B cell (primary cell): ENCODE data around the gene ARHGAP27. TPM values are rescaled to one million over a fixed set of nuclear protein-coding genes. Genes with fewer than 3 reads are reported as not detected.

Source experiments
- ATAC-seq: fragments of 200-7000 bp; cut with Tn5 transposase; one replicate; pipeline ENCODE4 v1.10.0; 2021; ENCODE audit warnings: low read depth, mild to moderate bottlenecking, moderate number of reproducible peaks, moderate library complexity
- CTCF ChIA-PET: fragments of 350-600 bp; sonication (Branson Sonifier 250); formaldehyde crosslinking; loops from one replicate; lab custom pipeline; 2021; ENCODE audit warnings: antibody characterized with exemption, inconsistent platforms; lab: Charles Lee
- POLR2A ChIA-PET: fragments of 350-600 bp; sonication (Branson Sonifier 250); formaldehyde crosslinking; loops from one replicate; lab custom pipeline; 2021; ENCODE audit warnings: antibody characterized with exemption; lab: Charles Lee
- DNase-seq: peaks from one replicate; pipeline ENCODE4 v3.0.0; 2013
- H2AFZ ChIP-seq: 2 replicates; pipeline ENCODE4 v1.6.1; 2012; ENCODE audit warnings: mild to moderate bottlenecking, low read depth, low read length; ENCODE audit not compliant: insufficient read depth, poor library complexity, severe bottlenecking
- H3K27ac ChIP-seq, 2 donors: 1 replicate in 1 of 2; 2 replicates in 1 of 2; pipeline ENCODE4 v1.5.1; 2012 to 2013; ENCODE audit warnings: low read length in 2 of 2, mild to moderate bottlenecking in 2 of 2, moderate library complexity in 1 of 2
- H3K27me3 ChIP-seq, 4 experiments: fragments of 200-600 bp in 1 of 4; sonication (generic) in 1 of 4; replicated peaks in 1 of 4; 1 replicate in 2 of 4; 2 replicates in 2 of 4; pipeline versions ENCODE4 v1.6.1 to v1.7.0; 2013 to 2016; ENCODE audit warnings: low read length in 3 of 4, mild to moderate bottlenecking in 2 of 4, mixed read lengths in 1 of 4, moderate library complexity in 1 of 4; ENCODE audit not compliant: insufficient read depth in 4 of 4, control insufficient read depth in 3 of 4; ENCODE audit errors: control extremely low read depth in 1 of 4
- H3K36me3 ChIP-seq, 2 experiments: replicated peaks in 1 of 2; 1 replicate in 1 of 2; 2 replicates in 1 of 2; pipeline versions ENCODE4 v1.6.1 to v1.7.1; 2013; ENCODE audit warnings: low read length in 1 of 2; ENCODE audit not compliant: insufficient read depth in 2 of 2, control insufficient read depth in 1 of 2; ENCODE audit errors: control extremely low read depth in 1 of 2, extremely low read depth in 1 of 2
- H3K4me1 ChIP-seq, 2 donors: fragments of 200-600 bp in 1 of 2; sonication (generic) in 1 of 2; 1 replicate in 1 of 2; 2 replicates in 1 of 2; pipeline versions ENCODE4 v1.5.1 to v1.6.1; 2013 to 2017; ENCODE audit warnings: low read length in 2 of 2; ENCODE audit not compliant: control insufficient read depth in 2 of 2, insufficient read depth in 2 of 2
- H3K4me2 ChIP-seq: replicated peaks from 2 replicates; pipeline ENCODE3; 2012; ENCODE audit warnings: mild to moderate bottlenecking, low read depth, low read length; ENCODE audit not compliant: poor library complexity, severe bottlenecking
- H3K4me3 ChIP-seq, 5 experiments: fragments of 200-600 bp in 1 of 5; sonication (generic) in 1 of 5; 1 replicate in 3 of 5; 2 replicates in 2 of 5; pipeline versions ENCODE4 v1.5.1 to v1.7.0; 2011 to 2016; ENCODE audit warnings: low read length in 4 of 5, mild to moderate bottlenecking in 4 of 5, low read depth in 2 of 5, control low read depth in 1 of 5, moderate library complexity in 1 of 5; ENCODE audit not compliant: insufficient read depth in 1 of 5; ENCODE audit errors: control extremely low read depth in 1 of 5, extremely low read depth in 1 of 5
- H3K79me2 ChIP-seq: fragments of 200-600 bp; sonication (generic); one replicate; pipeline ENCODE4 v1.6.0; 2016; ENCODE audit warnings: low read length; ENCODE audit not compliant: control insufficient read depth, insufficient read depth
- H3K9ac ChIP-seq: fragments of 200-600 bp; sonication (generic); 2 replicates; pipeline ENCODE4 v1.6.1; 2017; ENCODE audit warnings: mild to moderate bottlenecking, low read length, moderate library complexity
- H3K9me3 ChIP-seq, 3 donors: one replicate each; pipeline versions ENCODE4 v1.6.1 to v1.7.1; 2013; ENCODE audit warnings: low read length in 2 of 3; ENCODE audit not compliant: control insufficient read depth in 2 of 3, insufficient read depth in 1 of 3; ENCODE audit errors: control extremely low read depth in 1 of 3
- H4K20me1 ChIP-seq: 2 replicates; pipeline ENCODE4 v1.6.0; 2012; ENCODE audit warnings: mild to moderate bottlenecking, low read length; ENCODE audit not compliant: insufficient read depth, control insufficient read depth, poor library complexity, severe bottlenecking
- H3K27ac Mint-ChIP-seq: one replicate; pipeline ENCODE4 v1.8.0; 2021; ENCODE audit warnings: mixed read lengths
- H3K27me3 Mint-ChIP-seq: one replicate; pipeline ENCODE4 v1.8.0; 2021; ENCODE audit warnings: mixed read lengths
- H3K4me1 Mint-ChIP-seq: one replicate; pipeline ENCODE4 v1.8.0; 2021; ENCODE audit warnings: mixed read lengths
- H3K4me3 Mint-ChIP-seq: one replicate; pipeline ENCODE4 v1.8.0; 2021; ENCODE audit warnings: mixed read lengths
- H3K9me3 Mint-ChIP-seq: one replicate; pipeline ENCODE4 v1.8.0; 2022; ENCODE audit warnings: mixed read lengths; ENCODE audit not compliant: insufficient read depth
- CTCF ChIP-seq: fragments of 200-600 bp; IDR thresholded peaks from one replicate; pipeline ENCODE4 v1.8.0; 2022; ENCODE audit warnings: antibody characterized with exemption, mild to moderate bottlenecking
- EZH2 ChIP-seq: IDR thresholded peaks from 2 replicates; pipeline ENCODE4 v1.6.1; 2012; ENCODE audit warnings: borderline replicate concordance, low read depth, mild to moderate bottlenecking, moderate library complexity, low read length; ENCODE audit not compliant: insufficient read depth, poor library complexity, severe bottlenecking
- WGBS: methylation state at CpG from one replicate; pipeline ENCODE4 v1.1.5; 2013; ENCODE audit warnings: missing lambda C conversion rate; ENCODE audit not compliant: insufficient coverage; 5-methylcytosine and 5-hydroxymethylcytosine counted together
- intact Hi-C: fragments of 100-400 bp; cut with micrococcal nuclease; formaldehyde crosslinking; loops from one replicate; pipeline ENCODE4 v1.10.0; 2022
- polyA plus RNA-seq: library from polyadenylated mRNA; depleted of rRNA; stranded (reverse); fragments of >200 nt; gene quantifications from 2 replicates; pipeline ENCODE4 v1.2.3, GENCODE V29; 2012
- total RNA-seq, 2 donors: library from RNA; stranded (reverse); fragments of 120-200 nt in 1 of 2; gene quantifications; 1 replicate in 1 of 2; 2 replicates in 1 of 2; pipeline versions ENCODE4 v1.2.3 to v1.2.4, GENCODE V29; 2013 to 2022

ARHGAP27 gene
- total and polyA plus RNA-seq, 2 donors (not counting 1 experiment from before 2014, with no cell fraction given) = 159 to 227 TPM

- CTCF ChIA-PET = no interaction called here
- Histone ChIP-seq H4K20me1 (no peaks in the 10 kb centered on the region), H3K4me3 (no peak overlapping the region), H3K9me3 (no peaks in the 10 kb centered on the region), H3K27me3 (no peaks in the 10 kb centered on the region), H3K36me3 (peaks cover 2 to 15% of the 10 kb centered on the region in 2 experiments), H3K9ac (no peak overlapping the region), H2AFZ (no peak overlapping the region), H3K27ac (no peak overlapping the region), H3K4me1 (peaks cover 11 to 23% of the 10 kb centered on the region in 2 donors), H3K79me2 (no peaks in the 10 kb centered on the region), H3K4me2 (no peak overlapping the region)
- H3K27me3 Mint-ChIP-seq = no peaks in the 10 kb centered on the region
- H3K4me3 Mint-ChIP-seq = no peak overlapping the region
- no peak for ATAC-seq
- intact Hi-C loops = no loop called here
- POLR2A ChIA-PET = no interaction called here
- H3K9me3 Mint-ChIP-seq = no peaks in the 10 kb centered on the region
- H3K27ac Mint-ChIP-seq = no peak overlapping the region
- peaks cover 18% of the 10 kb centered on the region for H3K4me1 Mint-ChIP-seq
- no peak for DNase-seq
- WGBS = 20% methylated on average over 2 of the region's 5 CpGs
- no peak for TF ChIP-seq CTCF
- no peak for TF ChIP-seq EZH2
These were observed 2.8 kb upstream of the ARHGAP27 start for GRCh38 chr17:45435481-45435880.

- ChIA-PET CTCF (no interaction called here), POLR2A (interaction anchor here (0.8 kb wide), 1 partner anchor 25 kb away, joined by 4 read pairs; no protein-coding TSS in a partner anchor)
- Mint-ChIP-seq H3K27me3 (no peaks in the 10 kb centered on the region), H3K27ac (peak overlapping the region; percentile 26), H3K4me1 (peaks cover 28% of the 10 kb centered on the region), H3K9me3 (no peaks in the 10 kb centered on the region), H3K4me3 (peak overlapping the region; percentile 75)
- DNase-seq (peak; percentile 21), ATAC-seq (no peak)
- Histone ChIP-seq H3K27ac (no peak overlapping the region), H3K4me2 (peak overlapping the region; percentile 99), H3K36me3 (peaks cover 2 to 8% of the 10 kb centered on the region in 2 experiments), H3K9ac (no peak overlapping the region), H2AFZ (no peak overlapping the region), H3K9me3 (no peaks in the 10 kb centered on the region), H3K27me3 (no peaks in the 10 kb centered on the region), H3K79me2 (no peaks in the 10 kb centered on the region), H4K20me1 (no peaks in the 10 kb centered on the region), H3K4me3 (no peak overlapping the region), H3K4me1 (peaks cover 26 to 38% of the 10 kb centered on the region in 2 donors)
- intact Hi-C loops = no loop called here
- WGBS = 100% methylated on average over 1 of the region's 4 CpGs
- no peak for TF ChIP-seq CTCF
- TF ChIP-seq EZH2 = no peak
These were observed 477 bp upstream of the ARHGAP27 start for GRCh38 chr17:45433159-45433535.
